Neutrophil (primary cell): Measurements from ENCODE around the gene ZNF619.

Experiments used
- H3K27ac ChIP-seq: fragments of 200-600 bp; sonication (generic); 2 replicates; pipeline ENCODE4 v1.5.1; 2016; ENCODE audit warnings: mild to moderate bottlenecking, moderate library complexity
- H3K27me3 ChIP-seq: fragments of 200-600 bp; sonication (generic); 2 replicates; pipeline ENCODE4 v1.6.0; 2016; ENCODE audit warnings: mild to moderate bottlenecking
- H3K36me3 ChIP-seq: fragments of 200-600 bp; sonication (generic); 2 replicates; pipeline ENCODE4 v1.5.1; 2017
- H3K4me1 ChIP-seq, 2 experiments: fragments of 200-600 bp in 1 of 2; sonication (generic) in 1 of 2; 1 replicate in 1 of 2; 2 replicates in 1 of 2; pipeline versions ENCODE4 v1.5.1 to v1.6.1; 2013 to 2016; ENCODE audit warnings: low read depth in 1 of 2, low read length in 1 of 2, mild to moderate bottlenecking in 1 of 2, moderate library complexity in 1 of 2; ENCODE audit not compliant: control insufficient read depth in 1 of 2, insufficient read depth in 1 of 2
- H3K4me3 ChIP-seq, 2 experiments: fragments of 200-600 bp in 1 of 2; sonication (generic) in 1 of 2; 1 replicate in 1 of 2; 2 replicates in 1 of 2; pipeline ENCODE4 v1.5.1; 2013 to 2016; ENCODE audit warnings: low read depth in 1 of 2, low read length in 1 of 2, mild to moderate bottlenecking in 1 of 2, moderate library complexity in 1 of 2
- H3K9me3 ChIP-seq: fragments of 200-600 bp; sonication (generic); 2 replicates; pipeline ENCODE4 v1.5.1; 2016
- TF ChIP-seq, protein P1 (sequence below): fragments of 200-600 bp; sonication (generic); IDR thresholded peaks from 2 replicates; pipeline ENCODE4 v1.5.1; 2016; ENCODE audit warnings: antibody characterized with exemption

Gene ZNF619

DNA sequence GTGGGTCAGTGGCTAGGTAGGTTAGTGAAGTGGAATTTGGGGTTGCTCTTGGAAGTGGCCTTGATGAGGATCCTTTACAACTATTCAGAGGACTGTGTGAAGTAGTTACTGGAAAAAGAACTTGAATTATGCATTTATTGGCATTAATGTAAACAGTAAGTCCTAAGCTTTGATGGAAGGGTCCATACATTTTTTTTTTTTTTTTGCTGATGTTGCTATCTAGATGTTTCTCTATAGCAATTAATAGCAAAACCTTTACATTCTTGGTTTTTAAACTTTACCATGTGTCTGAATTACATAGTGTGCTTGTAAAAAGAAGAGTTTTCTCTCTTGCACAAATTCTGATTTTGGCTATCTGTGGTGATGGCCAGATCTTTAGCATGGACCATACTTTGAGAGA lies 57.4 kb downstream of the ZNF619 start:
- Histone ChIP-seq H3K9me3 (no peaks in the 10 kb centered on the region), H3K4me3 (no peak overlapping the region), H3K4me1 (no peaks in the 10 kb centered on the region), H3K36me3 (peaks cover 41% of the 10 kb centered on the region), H3K27me3 (no peaks in the 10 kb centered on the region), H3K27ac (no peak overlapping the region)
- TF ChIP-seq, protein P1, sequence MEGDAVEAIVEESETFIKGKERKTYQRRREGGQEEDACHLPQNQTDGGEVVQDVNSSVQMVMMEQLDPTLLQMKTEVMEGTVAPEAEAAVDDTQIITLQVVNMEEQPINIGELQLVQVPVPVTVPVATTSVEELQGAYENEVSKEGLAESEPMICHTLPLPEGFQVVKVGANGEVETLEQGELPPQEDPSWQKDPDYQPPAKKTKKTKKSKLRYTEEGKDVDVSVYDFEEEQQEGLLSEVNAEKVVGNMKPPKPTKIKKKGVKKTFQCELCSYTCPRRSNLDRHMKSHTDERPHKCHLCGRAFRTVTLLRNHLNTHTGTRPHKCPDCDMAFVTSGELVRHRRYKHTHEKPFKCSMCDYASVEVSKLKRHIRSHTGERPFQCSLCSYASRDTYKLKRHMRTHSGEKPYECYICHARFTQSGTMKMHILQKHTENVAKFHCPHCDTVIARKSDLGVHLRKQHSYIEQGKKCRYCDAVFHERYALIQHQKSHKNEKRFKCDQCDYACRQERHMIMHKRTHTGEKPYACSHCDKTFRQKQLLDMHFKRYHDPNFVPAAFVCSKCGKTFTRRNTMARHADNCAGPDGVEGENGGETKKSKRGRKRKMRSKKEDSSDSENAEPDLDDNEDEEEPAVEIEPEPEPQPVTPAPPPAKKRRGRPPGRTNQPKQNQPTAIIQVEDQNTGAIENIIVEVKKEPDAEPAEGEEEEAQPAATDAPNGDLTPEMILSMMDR, result no peak
